WTC11 (cell line): ENCODE measurements around the gene PRKAR2A. TPM values are rescaled to one million over a fixed set of nuclear protein-coding genes. Genes with fewer than 3 reads are reported as not detected.

ENCODE experiments used
- ATF1 ChIP-seq: sonication (generic); formaldehyde crosslinking; IDR thresholded peaks from 2 replicates; pipeline ENCODE4 v1.8.1; 2023; ENCODE audit warnings: mild to moderate bottlenecking, moderate library complexity, missing genetic modification reagents
- ELF4 ChIP-seq: sonication (generic); formaldehyde crosslinking; IDR thresholded peaks from 2 replicates; pipeline ENCODE4 v1.8.1; 2022; ENCODE audit warnings: low read depth, mild to moderate bottlenecking, moderate library complexity, missing genetic modification reagents
- GTF2I ChIP-seq: fragments of 250-450 bp; sonication (Bioruptor Pico); conservative IDR thresholded peaks from 2 replicates; pipeline ENCODE4 v1.4.0; 2021; ENCODE audit warnings: mild to moderate bottlenecking
- NFATC4 ChIP-seq: fragments of 250-450 bp; sonication (Bioruptor Pico); IDR thresholded peaks from 2 replicates; pipeline ENCODE4 v1.9.0; 2021; ENCODE audit warnings: mild to moderate bottlenecking
- NR3C1 ChIP-seq: sonication (generic); formaldehyde crosslinking; conservative IDR thresholded peaks from 2 replicates; pipeline ENCODE4 v1.8.1; 2023; ENCODE audit warnings: low read depth, mild to moderate bottlenecking, missing genetic modification reagents
- RELA ChIP-seq: sonication (generic); formaldehyde crosslinking; IDR thresholded peaks from 2 replicates; pipeline ENCODE4 v1.8.1; 2022; ENCODE audit warnings: missing genetic modification reagents, mild to moderate bottlenecking, borderline replicate concordance
- SMAD3 ChIP-seq: sonication (generic); formaldehyde crosslinking; IDR thresholded peaks from 2 replicates; pipeline ENCODE4 v1.8.0; 2022; ENCODE audit warnings: missing genetic modification reagents, mild to moderate bottlenecking, borderline replicate concordance
- SMAD4 ChIP-seq: sonication (generic); formaldehyde crosslinking; IDR thresholded peaks from 2 replicates; pipeline ENCODE4 v1.8.0; 2022; ENCODE audit warnings: mild to moderate bottlenecking, missing genetic modification reagents
- TEAD1 ChIP-seq: sonication (generic); formaldehyde crosslinking; IDR thresholded peaks from 2 replicates; pipeline ENCODE4 v1.8.0; 2022; ENCODE audit warnings: mild to moderate bottlenecking, missing genetic modification reagents
- ZBTB21 ChIP-seq: sonication (generic); formaldehyde crosslinking; IDR thresholded peaks from 2 replicates; pipeline ENCODE4 v1.8.1; 2023; ENCODE audit warnings: mild to moderate bottlenecking, missing genetic modification reagents, borderline replicate concordance
- ZNF232 ChIP-seq: sonication (generic); formaldehyde crosslinking; IDR thresholded peaks from 2 replicates; pipeline ENCODE4 v1.8.0; 2022; ENCODE audit warnings: mild to moderate bottlenecking, missing genetic modification reagents
- ZNF396 ChIP-seq: fragments of 250-450 bp; sonication (Bioruptor Pico); IDR thresholded peaks from 2 replicates; pipeline ENCODE4 v1.8.0; 2021; ENCODE audit warnings: mild to moderate bottlenecking, moderate library complexity, borderline replicate concordance
- ZNF671 ChIP-seq: fragments of 250-450 bp; sonication (Bioruptor Pico); IDR thresholded peaks from 2 replicates; pipeline ENCODE4 v1.8.0; 2021; ENCODE audit warnings: mild to moderate bottlenecking
- total RNA-seq: library from RNA; stranded (reverse); gene quantifications from 3 replicates; pipeline ENCODE4 v1.2.3, GENCODE V29; 2021
- TF ChIP-seq, protein P1 (sequence below): sonication (generic); formaldehyde crosslinking; IDR thresholded peaks from 2 replicates; pipeline ENCODE4 v1.8.1; 2023; ENCODE audit warnings: mild to moderate bottlenecking, missing genetic modification reagents, moderate library complexity
- TF ChIP-seq, protein P2 (sequence below): fragments of 250-450 bp; sonication (Bioruptor Pico); conservative IDR thresholded peaks from 2 replicates; pipeline ENCODE4 v1.9.0; 2021; ENCODE audit warnings: mild to moderate bottlenecking
- TF ChIP-seq, protein P3 (sequence below): fragments of 250-450 bp; sonication (Bioruptor Pico); IDR thresholded peaks from 2 replicates; pipeline ENCODE4 v1.9.0; 2021; ENCODE audit warnings: mild to moderate bottlenecking
- TF ChIP-seq, protein P4 (sequence below): sonication (generic); formaldehyde crosslinking; IDR thresholded peaks from 2 replicates; pipeline ENCODE4 v1.8.0; 2022; ENCODE audit warnings: missing genetic modification reagents
- TF ChIP-seq, protein P5 (sequence below): fragments of 200-600 bp; IDR thresholded peaks from 2 replicates; pipeline ENCODE4 v1.8.0; 2022; ENCODE audit warnings: antibody characterized with exemption
- TF ChIP-seq, protein P6 (sequence below): fragments of 250-450 bp; sonication (Bioruptor Pico); IDR thresholded peaks from 2 replicates; pipeline ENCODE4 v2.1.2; 2022; ENCODE audit warnings: mild to moderate bottlenecking, moderate library complexity
- TF ChIP-seq, protein P7 (sequence below): fragments of 250-450 bp; sonication (Bioruptor Pico); IDR thresholded peaks from 2 replicates; pipeline ENCODE4 v1.9.0; 2021; ENCODE audit warnings: moderate library complexity, mild to moderate bottlenecking, inconsistent platforms, borderline replicate concordance
- TF ChIP-seq, protein P8 (sequence below): sonication (generic); formaldehyde crosslinking; IDR thresholded peaks from 2 replicates; pipeline ENCODE4 v1.8.0; 2022; ENCODE audit warnings: mild to moderate bottlenecking, missing genetic modification reagents
- TF ChIP-seq, protein P9 (sequence below): fragments of 250-450 bp; sonication (Bioruptor Pico); IDR thresholded peaks from 2 replicates; pipeline ENCODE4 v1.9.0; 2021; ENCODE audit warnings: mild to moderate bottlenecking

Gene PRKAR2A
- total RNA-seq, 1 experiment from 2014 or later = 57.2 TPM

DNA sequence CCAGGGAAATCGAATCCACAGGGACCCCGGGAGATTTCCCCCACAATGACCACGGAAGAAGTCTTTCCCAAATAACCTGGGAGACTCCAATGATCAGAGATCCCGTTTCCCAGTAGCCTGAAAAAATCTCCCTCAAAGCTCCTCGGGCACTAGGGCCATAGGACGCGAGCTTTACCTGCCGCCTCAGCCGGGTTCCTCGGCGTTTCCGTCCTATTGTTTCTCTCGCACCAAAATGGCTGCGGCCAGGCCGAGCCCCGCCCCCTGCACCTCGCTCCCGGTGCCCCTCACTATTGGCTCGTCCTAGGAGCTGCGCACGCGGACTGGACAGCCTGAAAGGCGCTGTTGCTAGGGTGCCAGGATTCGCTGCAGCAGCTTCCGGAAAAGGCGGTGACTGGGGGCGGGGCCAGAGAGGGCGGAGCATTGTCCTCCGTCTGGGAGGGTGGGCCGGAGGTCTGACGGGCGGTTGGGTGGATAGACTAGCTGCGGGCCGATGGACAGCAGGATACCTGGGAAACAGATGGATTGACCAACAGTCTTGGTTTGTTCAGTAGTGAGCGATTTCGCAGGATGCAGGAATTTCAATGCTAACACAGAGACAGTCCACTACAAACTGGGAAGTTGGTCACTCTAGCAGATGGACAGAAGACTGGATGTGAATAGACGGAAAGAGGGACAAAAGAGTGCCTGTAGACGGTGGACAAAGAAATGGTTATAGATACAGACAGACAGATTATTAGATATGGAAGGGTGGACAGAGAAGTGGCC is 130.5 kb downstream of the PRKAR2A start, which contains the start of gene IP6K2 (continued):
- TF ChIP-seq NFATC4 (CRISPR knock-in tag) (no peak), NR3C1 (CRISPR knock-in tag) (no peak), GTF2I (CRISPR knock-in tag) (no peak), SMAD3 (CRISPR knock-in tag) (0 out of 2 replicates have a peak, but pooled peaks have one; percentile 9), ZNF671 (no peak), ATF1 (CRISPR knock-in tag) (no peak), ELF4 (CRISPR knock-in tag) (no peak), TEAD1 (CRISPR knock-in tag) (no peak), SMAD4 (no peak), ZNF232 (0 out of 2 replicates have a peak, but pooled peaks have one; percentile 48), ZBTB21 (CRISPR knock-in tag) (peak; percentile 39; the same call in 1 of the 2 replicates), RELA (CRISPR knock-in tag) (no peak), ZNF396 (no peak)
- TF ChIP-seq, protein P1, sequence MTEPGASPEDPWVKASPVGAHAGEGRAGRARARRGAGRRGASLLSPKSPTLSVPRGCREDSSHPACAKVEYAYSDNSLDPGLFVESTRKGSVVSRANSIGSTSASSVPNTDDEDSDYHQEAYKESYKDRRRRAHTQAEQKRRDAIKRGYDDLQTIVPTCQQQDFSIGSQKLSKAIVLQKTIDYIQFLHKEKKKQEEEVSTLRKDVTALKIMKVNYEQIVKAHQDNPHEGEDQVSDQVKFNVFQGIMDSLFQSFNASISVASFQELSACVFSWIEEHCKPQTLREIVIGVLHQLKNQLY (CRISPR knock-in tag) = no peak
- TF ChIP-seq, protein P2, sequence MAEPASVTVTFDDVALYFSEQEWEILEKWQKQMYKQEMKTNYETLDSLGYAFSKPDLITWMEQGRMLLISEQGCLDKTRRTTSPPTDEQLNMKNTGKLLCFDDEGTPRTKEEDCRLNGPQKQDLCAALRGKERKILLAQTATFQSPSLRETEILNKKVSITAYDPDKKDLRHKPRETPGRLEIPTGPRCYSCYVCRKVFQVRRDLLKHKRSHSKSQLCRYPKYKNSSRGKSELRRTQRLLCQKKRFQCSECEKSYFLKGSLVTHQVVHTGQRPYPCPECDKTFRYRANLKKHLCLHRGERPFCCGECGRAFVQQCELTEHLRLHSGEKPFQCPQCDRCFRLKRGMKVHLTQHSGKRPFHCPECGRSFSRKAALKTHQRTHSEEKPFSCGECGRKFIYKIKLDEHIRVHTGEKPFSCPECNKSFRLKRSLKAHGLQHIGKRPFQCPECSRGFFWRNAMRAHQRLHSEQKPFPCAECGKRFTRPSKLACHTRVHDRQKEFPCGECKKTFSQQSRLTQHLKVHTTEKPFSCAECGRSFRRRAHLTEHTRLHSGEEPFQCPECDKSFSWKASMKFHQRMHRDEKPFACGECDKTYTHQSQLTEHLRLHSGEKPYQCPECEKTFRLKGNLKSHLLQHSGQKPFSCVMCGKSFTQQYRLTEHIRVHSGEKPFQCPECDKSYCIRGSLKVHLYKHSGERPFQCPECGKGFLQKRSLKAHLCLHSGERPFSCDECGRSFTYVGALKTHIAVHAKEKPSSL (CRISPR knock-in tag) = no peak
- TF ChIP-seq, protein P3, sequence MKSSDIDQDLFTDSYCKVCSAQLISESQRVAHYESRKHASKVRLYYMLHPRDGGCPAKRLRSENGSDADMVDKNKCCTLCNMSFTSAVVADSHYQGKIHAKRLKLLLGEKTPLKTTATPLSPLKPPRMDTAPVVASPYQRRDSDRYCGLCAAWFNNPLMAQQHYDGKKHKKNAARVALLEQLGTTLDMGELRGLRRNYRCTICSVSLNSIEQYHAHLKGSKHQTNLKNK = no peak
- TF ChIP-seq, protein P4, sequence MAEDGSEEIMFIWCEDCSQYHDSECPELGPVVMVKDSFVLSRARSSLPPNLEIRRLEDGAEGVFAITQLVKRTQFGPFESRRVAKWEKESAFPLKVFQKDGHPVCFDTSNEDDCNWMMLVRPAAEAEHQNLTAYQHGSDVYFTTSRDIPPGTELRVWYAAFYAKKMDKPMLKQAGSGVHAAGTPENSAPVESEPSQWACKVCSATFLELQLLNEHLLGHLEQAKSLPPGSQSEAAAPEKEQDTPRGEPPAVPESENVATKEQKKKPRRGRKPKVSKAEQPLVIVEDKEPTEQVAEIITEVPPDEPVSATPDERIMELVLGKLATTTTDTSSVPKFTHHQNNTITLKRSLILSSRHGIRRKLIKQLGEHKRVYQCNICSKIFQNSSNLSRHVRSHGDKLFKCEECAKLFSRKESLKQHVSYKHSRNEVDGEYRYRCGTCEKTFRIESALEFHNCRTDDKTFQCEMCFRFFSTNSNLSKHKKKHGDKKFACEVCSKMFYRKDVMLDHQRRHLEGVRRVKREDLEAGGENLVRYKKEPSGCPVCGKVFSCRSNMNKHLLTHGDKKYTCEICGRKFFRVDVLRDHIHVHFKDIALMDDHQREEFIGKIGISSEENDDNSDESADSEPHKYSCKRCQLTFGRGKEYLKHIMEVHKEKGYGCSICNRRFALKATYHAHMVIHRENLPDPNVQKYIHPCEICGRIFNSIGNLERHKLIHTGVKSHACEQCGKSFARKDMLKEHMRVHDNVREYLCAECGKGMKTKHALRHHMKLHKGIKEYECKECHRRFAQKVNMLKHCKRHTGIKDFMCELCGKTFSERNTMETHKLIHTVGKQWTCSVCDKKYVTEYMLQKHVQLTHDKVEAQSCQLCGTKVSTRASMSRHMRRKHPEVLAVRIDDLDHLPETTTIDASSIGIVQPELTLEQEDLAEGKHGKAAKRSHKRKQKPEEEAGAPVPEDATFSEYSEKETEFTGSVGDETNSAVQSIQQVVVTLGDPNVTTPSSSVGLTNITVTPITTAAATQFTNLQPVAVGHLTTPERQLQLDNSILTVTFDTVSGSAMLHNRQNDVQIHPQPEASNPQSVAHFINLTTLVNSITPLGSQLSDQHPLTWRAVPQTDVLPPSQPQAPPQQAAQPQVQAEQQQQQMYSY (CRISPR knock-in tag) = no peak
- TF ChIP-seq, protein P5, sequence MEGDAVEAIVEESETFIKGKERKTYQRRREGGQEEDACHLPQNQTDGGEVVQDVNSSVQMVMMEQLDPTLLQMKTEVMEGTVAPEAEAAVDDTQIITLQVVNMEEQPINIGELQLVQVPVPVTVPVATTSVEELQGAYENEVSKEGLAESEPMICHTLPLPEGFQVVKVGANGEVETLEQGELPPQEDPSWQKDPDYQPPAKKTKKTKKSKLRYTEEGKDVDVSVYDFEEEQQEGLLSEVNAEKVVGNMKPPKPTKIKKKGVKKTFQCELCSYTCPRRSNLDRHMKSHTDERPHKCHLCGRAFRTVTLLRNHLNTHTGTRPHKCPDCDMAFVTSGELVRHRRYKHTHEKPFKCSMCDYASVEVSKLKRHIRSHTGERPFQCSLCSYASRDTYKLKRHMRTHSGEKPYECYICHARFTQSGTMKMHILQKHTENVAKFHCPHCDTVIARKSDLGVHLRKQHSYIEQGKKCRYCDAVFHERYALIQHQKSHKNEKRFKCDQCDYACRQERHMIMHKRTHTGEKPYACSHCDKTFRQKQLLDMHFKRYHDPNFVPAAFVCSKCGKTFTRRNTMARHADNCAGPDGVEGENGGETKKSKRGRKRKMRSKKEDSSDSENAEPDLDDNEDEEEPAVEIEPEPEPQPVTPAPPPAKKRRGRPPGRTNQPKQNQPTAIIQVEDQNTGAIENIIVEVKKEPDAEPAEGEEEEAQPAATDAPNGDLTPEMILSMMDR = no peak
- TF ChIP-seq, protein P6, sequence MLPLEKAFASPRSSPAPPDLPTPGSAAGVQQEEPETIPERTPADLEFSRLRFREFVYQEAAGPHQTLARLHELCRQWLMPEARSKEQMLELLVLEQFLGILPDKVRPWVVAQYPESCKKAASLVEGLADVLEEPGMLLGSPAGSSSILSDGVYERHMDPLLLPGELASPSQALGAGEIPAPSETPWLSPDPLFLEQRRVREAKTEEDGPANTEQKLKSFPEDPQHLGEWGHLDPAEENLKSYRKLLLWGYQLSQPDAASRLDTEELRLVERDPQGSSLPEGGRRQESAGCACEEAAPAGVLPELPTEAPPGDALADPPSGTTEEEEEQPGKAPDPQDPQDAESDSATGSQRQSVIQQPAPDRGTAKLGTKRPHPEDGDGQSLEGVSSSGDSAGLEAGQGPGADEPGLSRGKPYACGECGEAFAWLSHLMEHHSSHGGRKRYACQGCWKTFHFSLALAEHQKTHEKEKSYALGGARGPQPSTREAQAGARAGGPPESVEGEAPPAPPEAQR (CRISPR knock-in tag) = no peak
- TF ChIP-seq, protein P7, sequence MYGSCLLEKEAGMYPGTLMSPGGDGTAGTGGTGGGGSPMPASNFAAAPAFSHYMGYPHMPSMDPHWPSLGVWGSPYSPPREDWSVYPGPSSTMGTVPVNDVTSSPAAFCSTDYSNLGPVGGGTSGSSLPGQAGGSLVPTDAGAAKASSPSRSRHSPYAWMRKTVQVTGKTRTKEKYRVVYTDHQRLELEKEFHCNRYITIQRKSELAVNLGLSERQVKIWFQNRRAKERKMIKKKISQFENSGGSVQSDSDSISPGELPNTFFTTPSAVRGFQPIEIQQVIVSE (CRISPR knock-in tag) = no peak
- TF ChIP-seq, protein P8, sequence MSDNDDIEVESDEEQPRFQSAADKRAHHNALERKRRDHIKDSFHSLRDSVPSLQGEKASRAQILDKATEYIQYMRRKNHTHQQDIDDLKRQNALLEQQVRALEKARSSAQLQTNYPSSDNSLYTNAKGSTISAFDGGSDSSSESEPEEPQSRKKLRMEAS = peak; percentile 76
- TF ChIP-seq, protein P9, sequence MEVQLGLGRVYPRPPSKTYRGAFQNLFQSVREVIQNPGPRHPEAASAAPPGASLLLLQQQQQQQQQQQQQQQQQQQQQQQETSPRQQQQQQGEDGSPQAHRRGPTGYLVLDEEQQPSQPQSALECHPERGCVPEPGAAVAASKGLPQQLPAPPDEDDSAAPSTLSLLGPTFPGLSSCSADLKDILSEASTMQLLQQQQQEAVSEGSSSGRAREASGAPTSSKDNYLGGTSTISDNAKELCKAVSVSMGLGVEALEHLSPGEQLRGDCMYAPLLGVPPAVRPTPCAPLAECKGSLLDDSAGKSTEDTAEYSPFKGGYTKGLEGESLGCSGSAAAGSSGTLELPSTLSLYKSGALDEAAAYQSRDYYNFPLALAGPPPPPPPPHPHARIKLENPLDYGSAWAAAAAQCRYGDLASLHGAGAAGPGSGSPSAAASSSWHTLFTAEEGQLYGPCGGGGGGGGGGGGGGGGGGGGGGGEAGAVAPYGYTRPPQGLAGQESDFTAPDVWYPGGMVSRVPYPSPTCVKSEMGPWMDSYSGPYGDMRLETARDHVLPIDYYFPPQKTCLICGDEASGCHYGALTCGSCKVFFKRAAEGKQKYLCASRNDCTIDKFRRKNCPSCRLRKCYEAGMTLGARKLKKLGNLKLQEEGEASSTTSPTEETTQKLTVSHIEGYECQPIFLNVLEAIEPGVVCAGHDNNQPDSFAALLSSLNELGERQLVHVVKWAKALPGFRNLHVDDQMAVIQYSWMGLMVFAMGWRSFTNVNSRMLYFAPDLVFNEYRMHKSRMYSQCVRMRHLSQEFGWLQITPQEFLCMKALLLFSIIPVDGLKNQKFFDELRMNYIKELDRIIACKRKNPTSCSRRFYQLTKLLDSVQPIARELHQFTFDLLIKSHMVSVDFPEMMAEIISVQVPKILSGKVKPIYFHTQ (CRISPR knock-in tag) = no peak
